Endothelial cell of umbilical vein (primary cell): ENCODE data around the gene WAC. TPM values are rescaled to one million over a fixed set of nuclear protein-coding genes. Genes with fewer than 3 reads are reported as not detected.

Source experiments
- BruUV-seq: library from RNA; stranded (reverse); fragments of 400-500 nt; replicated peaks from 2 replicates; lab custom pipeline; 2021; lab: Mats Ljungman, UMichigan
- CTCF ChIA-PET: fragments of 300-600, 350-600 bp; sonication (Branson Sonifier 250); formaldehyde crosslinking; loops from one replicate; lab custom pipeline; 2021; ENCODE audit warnings: antibody characterized with exemption, inconsistent platforms; lab: Charles Lee
- POLR2A ChIA-PET: fragments of 300-600, 350-600 bp; sonication (Branson Sonifier 250); formaldehyde crosslinking; loops from one replicate; lab custom pipeline; 2021; ENCODE audit warnings: antibody characterized with exemption, inconsistent platforms; lab: Charles Lee
- DNase-seq: peaks from one replicate; pipeline ENCODE4 v3.0.0-alpha.2; 2011; ENCODE audit warnings: low read depth, low spot score
- FAIRE-seq: peaks from 2 replicates; lab custom pipeline; 2011; peaks lifted over from hg19 to GRCh38; lab: Jason Lieb, UNC
- H2AFZ ChIP-seq: 2 replicates; pipeline ENCODE4 v1.6.0; 2012; ENCODE audit warnings: low read depth, low read length, control low read depth, inconsistent platforms
- H3K27ac ChIP-seq: 2 replicates; pipeline ENCODE4 v1.5.1; 2011; ENCODE audit warnings: low read depth, mild to moderate bottlenecking, control low read depth, low read length, moderate library complexity; ENCODE audit not compliant: insufficient read depth
- H3K27me3 ChIP-seq, 2 experiments: 2 replicates each; pipeline versions ENCODE4 v1.6.0 to v1.6.1; 2011; ENCODE audit warnings: low read length in 2 of 2, mixed read lengths in 1 of 2; ENCODE audit not compliant: control insufficient read depth in 2 of 2, insufficient read depth in 2 of 2
- H3K36me3 ChIP-seq, 2 experiments: 2 replicates in 1 of 2; 3 replicates in 1 of 2; pipeline ENCODE4 v1.5.1; 2011; ENCODE audit warnings: low read length in 2 of 2, mild to moderate bottlenecking in 1 of 2, moderate library complexity in 1 of 2; ENCODE audit not compliant: control insufficient read depth in 2 of 2, insufficient read depth in 2 of 2; ENCODE audit errors: extremely low read depth in 1 of 2
- H3K4me1 ChIP-seq: 3 replicates; pipeline ENCODE4 v1.5.1; 2011; ENCODE audit warnings: mild to moderate bottlenecking, low read length; ENCODE audit not compliant: control insufficient read depth, insufficient read depth; ENCODE audit errors: extremely low read depth
- H3K4me2 ChIP-seq: 2 replicates; pipeline ENCODE4 v1.6.1; 2011; ENCODE audit warnings: low read length, control low read depth, mixed read lengths; ENCODE audit not compliant: insufficient read depth
- H3K4me3 ChIP-seq, 3 experiments: fragments of 200-600 bp in 1 of 3; sonication (generic), shearing (Covaris generic) in 1 of 3; replicated peaks in 1 of 3; 2 replicates each; pipeline ENCODE4 v1.5.1; 2011 to 2016; ENCODE audit warnings: control low read depth in 3 of 3, low read length in 3 of 3, mild to moderate bottlenecking in 2 of 3, inconsistent platforms in 1 of 3, low read depth in 1 of 3, moderate library complexity in 1 of 3; ENCODE audit not compliant: insufficient read depth in 1 of 3
- H3K79me2 ChIP-seq: 2 replicates; pipeline ENCODE4 v1.6.0; 2012; ENCODE audit warnings: low read length, inconsistent platforms; ENCODE audit not compliant: control insufficient read depth, insufficient read depth
- H3K9ac ChIP-seq: replicated peaks from 2 replicates; pipeline ENCODE3; 2011; ENCODE audit warnings: low read length, control low read depth; ENCODE audit not compliant: insufficient read depth; ENCODE audit errors: extremely low read depth
- H3K9me1 ChIP-seq: replicated peaks from 3 replicates; pipeline ENCODE4 v1.6.0; 2011; ENCODE audit warnings: mild to moderate bottlenecking, low read length; ENCODE audit not compliant: control insufficient read depth, insufficient read depth; ENCODE audit errors: extremely low read depth
- H3K9me3 ChIP-seq: replicated peaks from 2 replicates; pipeline ENCODE4 v1.5.1; 2012; ENCODE audit warnings: low read length, inconsistent platforms; ENCODE audit not compliant: control insufficient read depth, insufficient read depth
- H4K20me1 ChIP-seq: replicated peaks from 2 replicates; pipeline ENCODE3; 2011; ENCODE audit warnings: mild to moderate bottlenecking, low read length; ENCODE audit not compliant: control insufficient read depth, insufficient read depth; ENCODE audit errors: extremely low read depth
- CTCF ChIP-seq, 2 donors: IDR thresholded peaks; 1 replicate in 1 of 2; 2 replicates in 1 of 2; pipeline ENCODE4 v1.5.1; 2011; ENCODE audit warnings: low read length in 2 of 2, mild to moderate bottlenecking in 2 of 2, moderate library complexity in 2 of 2, control low read depth in 1 of 2, inconsistent platforms in 1 of 2, low read depth in 1 of 2; ENCODE audit not compliant: insufficient read depth in 1 of 2; ENCODE audit errors: extremely low read depth in 1 of 2
- EZH2 ChIP-seq: IDR thresholded peaks from 2 replicates; pipeline ENCODE4 v1.6.1; 2012; ENCODE audit warnings: borderline replicate concordance, low read depth, mild to moderate bottlenecking, moderate library complexity, low read length, inconsistent platforms; ENCODE audit not compliant: severe bottlenecking
- FOS ChIP-seq: IDR thresholded peaks from 2 replicates; pipeline ENCODE4 v1.6.1; 2011; ENCODE audit warnings: mild to moderate bottlenecking, low read length, moderate library complexity, borderline replicate concordance; ENCODE audit not compliant: insufficient read depth
- GATA2 ChIP-seq: IDR thresholded peaks from 2 replicates; pipeline ENCODE4 v1.7.0; 2011; ENCODE audit warnings: low read depth, mild to moderate bottlenecking, moderate library complexity, mixed read lengths, low read length; ENCODE audit not compliant: insufficient read length, insufficient read depth
- JUN ChIP-seq: IDR thresholded peaks from 2 replicates; pipeline ENCODE4 v1.6.1; 2011; ENCODE audit warnings: borderline replicate concordance, low read depth; ENCODE audit not compliant: insufficient read length, insufficient read depth
- MAX ChIP-seq: IDR thresholded peaks from 2 replicates; pipeline ENCODE4 v1.6.1; 2011; ENCODE audit not compliant: insufficient read depth, insufficient read length
- POLR2A ChIP-seq: IDR thresholded peaks from 2 replicates; pipeline ENCODE4 v1.6.1; 2012; ENCODE audit warnings: low read depth, mild to moderate bottlenecking, control low read depth, low read length
- POLR2AphosphoS5 ChIP-seq: IDR thresholded peaks from 2 replicates; pipeline ENCODE4 v1.6.1; 2012; ENCODE audit warnings: low read depth, mild to moderate bottlenecking, control low read depth, low read length, moderate library complexity; ENCODE audit not compliant: insufficient read depth
- dilution Hi-C: fragments of 300-500 bp; cut with MboI; formaldehyde crosslinking; loops from one replicate; pipeline ENCODE4 v1.15.0; 2019; ENCODE audit warnings: low sequenced_read_pairs; ENCODE audit not compliant: extremely low pct_ligation_motif_present
- intact Hi-C: fragments of 100-400 bp; cut with micrococcal nuclease; formaldehyde crosslinking; loops from one replicate; pipeline ENCODE4 v1.10.0; 2022
- polyA plus RNA-seq, 4 experiments: library from polyadenylated mRNA; depleted of rRNA in 3 of 4; stranded (reverse) in 3 of 4; unstranded in 1 of 4; fragments of >200 nt; gene quantifications; 2 replicates each; pipeline versions ENCODE4 v1.2.1 to v1.2.3, GENCODE V29; 2011 to 2012; ENCODE audit warnings: missing spikeins in 1 of 4
- total RNA-seq: library from RNA; stranded (reverse); gene quantifications from 2 replicates; pipeline ENCODE4 v1.2.3, GENCODE V29; 2021

WAC gene
- total and polyA plus RNA-seq, 2 donors (not counting 3 experiments of a cell fraction or from before 2014, with no cell fraction given): 49.2 to 101 TPM

GRCh38 chr10:28627102-28627501 lies 94.2 kb downstream of the WAC start:
- Histone ChIP-seq H4K20me1 (no peaks in the 10 kb centered on the region), H3K4me2 (no peak overlapping the region), H3K36me3 (no peaks in the 10 kb centered on the region), H2AFZ (no peak overlapping the region), H3K27ac (no peak overlapping the region), H3K4me1 (no peaks in the 10 kb centered on the region), H3K79me2 (no peaks in the 10 kb centered on the region), H3K4me3 (no peak overlapping the region), H3K9me3 (no peaks in the 10 kb centered on the region), H3K9me1 (no peaks in the 10 kb centered on the region), H3K9ac (no peak overlapping the region), H3K27me3 (peaks cover 7 to 10% of the 10 kb centered on the region in 2 experiments)
- FAIRE-seq (no peak), DNase-seq (peak; percentile 43)
- CTCF ChIA-PET: interaction anchor here (1.1 to 10.2 kb wide), 6 partner anchors 10 to 676 kb away, joined by 3 to 130 read pairs (median 20); no protein-coding TSS in a partner anchor
- dilution Hi-C loops (no loop called here), intact Hi-C loops (loop anchor here (5.0 to 10.0 kb wide), 2 partner anchors 195 to 618 kb away; no protein-coding TSS in a partner anchor)
- POLR2A ChIA-PET: no interaction called here
- TF ChIP-seq POLR2A: no peak
- no peak for TF ChIP-seq POLR2AphosphoS5
- no peak for TF ChIP-seq CTCF (IDR thresholded peaks at IDR 0.05; ENCODE audit: extremely low read depth in 1 of 2, insufficient read depth in 1 of 2, low read depth in 1 of 2, low read length in 2 of 2)
- TF ChIP-seq MAX: no peak
- TF ChIP-seq FOS: no peak
- TF ChIP-seq JUN: no peak
- TF ChIP-seq EZH2: no peak
- no peak for TF ChIP-seq GATA2
- no TSS peak for BruUV-seq
